ENCODE results near the gene ABHD12B.

- TF ChIP-seq CTCF (IDR thresholded peaks at IDR 0.05; ENCODE audit: low read length) (no peak), EZH2phosphoT487 (IDR thresholded peaks at IDR 0.05; ENCODE audit: low read length) (no peak)
Measured at GRCh38 chr14:50887476-50887875, 15.6 kb downstream of the ABHD12B start.

All from MM.1S (cell line).